Metanephros (tissue), 1 donor: Measurements from ENCODE around the gene ZNF417. TPM values are rescaled to one million over a fixed set of nuclear protein-coding genes. Genes with fewer than 3 reads are reported as not detected.

ENCODE experiments used
- total RNA-seq: library from RNA; depleted of rRNA; stranded (reverse); fragments of >200 nt; gene quantifications from one replicate; pipeline ENCODE4 v1.2.3, GENCODE V29; 2014

Gene ZNF417
- total RNA-seq, result 34.0 TPM

GRCh38 chr19:57916168-57916995 is at the start of gene ZNF417:
Gene ZNF417, minus strand, starts transcription at chr19:57916592. Its CDS starts 181 bp downstream, at chr19:57916411.

GRCh38 chr19:57947419-57948134 is 31.2 kb upstream of the ZNF417 start, which contains the start of gene ZNF256:
Gene ZNF256, minus strand, starts transcription at chr19:57947706. Its CDS starts 232 bp downstream, at chr19:57947474.

GRCh38 chr19:57934820-57935665 is 18.7 kb upstream of the ZNF417 start, which contains the start of gene ZNF418:
Gene ZNF418, minus strand, starts transcription at chr19:57935402. Its CDS starts 1,580 bp downstream, at chr19:57933822.

GRCh38 chr19:57888560-57889231 is 27.7 kb downstream of the ZNF417 start, which contains the start of gene ZNF814:
Gene ZNF814, minus strand, starts transcription at chr19:57889037. Its CDS starts 235 bp downstream, at chr19:57888802.

Other genes starting within 250 kb of the ZNF417 start
- not detected for gene ZSCAN4, start 247.7 kb downstream of the ZNF417 start, total RNA-seq
- 17.5 TPM for gene ZNF551, start 234.6 kb downstream of the ZNF417 start, total RNA-seq
- 24.1 TPM for gene ZNF154, start 207.4 kb downstream of the ZNF417 start, total RNA-seq
- gene ZNF671, start 189.0 kb downstream of the ZNF417 start, total RNA-seq, result 13.9 TPM
- gene ZNF776, start 169.8 kb downstream of the ZNF417 start, total RNA-seq, result 47.7 TPM
- 33.7 TPM for gene ZNF586, start 146.9 kb downstream of the ZNF417 start, total RNA-seq
- 20.0 TPM for gene ZNF552, start 101.7 kb downstream of the ZNF417 start, total RNA-seq
- 18.5 TPM for gene ZNF587B, start 86.3 kb downstream of the ZNF417 start, total RNA-seq
- 54.7 TPM for gene ZNF587, start 66.7 kb downstream of the ZNF417 start, total RNA-seq
- 29.7 TPM for gene ZNF814, start 27.6 kb downstream of the ZNF417 start, total RNA-seq
- 12.8 TPM for gene ZNF418, start 18.8 kb upstream of the ZNF417 start, total RNA-seq
- 10.9 TPM for gene ZNF256, start 31.1 kb upstream of the ZNF417 start, total RNA-seq
- gene C19orf18, start 57.9 kb upstream of the ZNF417 start, total RNA-seq, result 0.53 TPM
- gene ZNF606, start 86.2 kb upstream of the ZNF417 start, total RNA-seq, result 47.6 TPM
- gene ZSCAN1, start 117.4 kb upstream of the ZNF417 start, total RNA-seq, result 1.6 TPM
- gene ZNF135, start 142.7 kb upstream of the ZNF417 start, total RNA-seq, result 18.4 TPM
- 144 TPM for gene ZSCAN18, start 181.6 kb upstream of the ZNF417 start, total RNA-seq
- 24.6 TPM for gene ZNF329, start 234.2 kb upstream of the ZNF417 start, total RNA-seq